Suppressor macrophage (primary cell): ENCODE measurements around the gene RNF4.
A peak's percentile ranks its signal among the peaks of the same experiment; 100 is the strongest.
"Not testable (repeated sequence)": the region's sequence is repeated elsewhere in the genome, so short reads cannot be mapped to it uniquely, and the experiment has no call there.

Source experiments
- DNase-seq, 4 experiments: peaks; one replicate each; pipeline ENCODE4 v3.0.0-alpha.2; 2020 to 2022

The RNF4 gene

DNA sequence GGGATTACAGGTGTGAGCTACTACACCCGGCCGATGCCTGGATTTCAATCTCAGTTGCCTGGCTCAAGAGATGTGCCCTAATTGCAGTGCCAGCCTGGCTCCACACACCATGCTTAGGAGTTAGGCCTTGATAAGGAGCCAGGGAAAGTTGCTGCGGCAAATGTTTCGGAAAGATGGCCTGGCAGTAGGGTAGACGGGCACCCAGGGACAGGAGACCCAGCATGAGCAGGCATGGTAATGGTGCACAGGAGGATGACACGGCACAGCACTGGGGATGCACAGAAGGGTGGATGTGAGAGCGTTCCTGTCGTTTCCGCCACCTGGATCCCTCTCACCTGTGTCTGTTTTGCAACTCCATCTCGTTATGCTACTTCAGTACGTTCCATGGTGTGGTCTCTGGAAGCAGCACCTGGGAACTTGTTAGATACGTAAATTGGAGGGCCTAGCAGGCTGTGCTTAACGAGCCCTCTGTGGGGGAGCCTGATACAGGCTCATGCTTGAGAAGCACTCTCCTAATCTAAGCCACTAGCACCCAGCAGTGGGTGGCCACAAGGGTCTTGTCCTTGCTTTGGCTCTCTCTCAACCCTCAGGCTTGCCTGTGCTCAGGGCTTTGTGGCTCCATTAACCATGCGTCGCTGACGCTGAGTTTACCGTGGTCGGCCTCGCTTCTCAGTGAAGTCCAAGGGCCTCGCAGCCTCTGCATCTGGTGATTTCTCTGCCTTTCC, 20.3 kb downstream of the RNF4 start:
- no peak for DNase-seq

GRCh38 chr4:2489841-2490552, 21.1 kb downstream of the RNF4 start:
- peak; percentile 11 to 52 (median 36) for DNase-seq

DNA sequence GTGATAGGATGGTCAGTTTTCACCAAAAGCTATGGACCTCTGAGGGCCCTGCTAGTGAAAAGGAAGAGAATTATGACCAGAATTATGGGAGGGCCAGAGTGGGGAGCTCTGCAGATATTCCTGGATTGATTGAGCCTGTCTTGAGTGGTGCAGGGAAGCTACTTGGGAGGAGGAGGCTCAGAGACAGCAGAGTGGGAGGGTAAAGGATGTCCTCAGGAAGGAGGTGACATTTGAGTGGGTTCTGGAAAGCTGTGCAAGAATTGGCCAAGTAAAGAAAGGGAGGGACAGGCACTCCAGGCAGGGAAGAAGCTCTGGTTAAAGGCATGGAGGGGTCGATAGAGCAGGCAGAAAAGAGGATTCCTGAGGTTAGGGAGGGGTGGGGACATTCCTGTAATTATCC, 24.1 kb downstream of the RNF4 start:
- peak in 2 of 4 experiments; percentile 20 to 41 for DNase-seq

DNA sequence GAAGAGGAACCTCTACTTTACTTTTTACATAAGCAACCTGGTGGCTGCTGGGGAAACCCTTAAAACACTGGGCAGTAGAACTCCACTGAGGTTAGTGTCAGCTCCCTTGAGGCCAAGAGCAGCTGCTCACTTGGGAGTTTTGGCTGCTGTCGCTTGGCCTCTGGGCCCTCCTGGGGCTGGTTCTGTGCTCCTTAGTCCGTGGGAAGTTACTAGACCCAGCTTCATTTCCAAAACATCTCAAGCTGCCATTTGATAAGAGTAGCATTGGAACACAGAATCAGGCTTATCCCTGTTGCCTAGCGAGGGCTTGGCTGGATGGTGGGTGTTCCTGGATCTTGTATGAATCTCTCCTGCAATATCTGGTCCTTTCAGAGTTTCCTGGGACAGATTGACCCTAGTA, 26.1 kb downstream of the RNF4 start:
- DNase-seq = no peak

GRCh38 chr4:2497324-2497723, 28.4 kb downstream of the RNF4 start:
- peak; percentile 14 to 30 (median 20) for DNase-seq

DNA sequence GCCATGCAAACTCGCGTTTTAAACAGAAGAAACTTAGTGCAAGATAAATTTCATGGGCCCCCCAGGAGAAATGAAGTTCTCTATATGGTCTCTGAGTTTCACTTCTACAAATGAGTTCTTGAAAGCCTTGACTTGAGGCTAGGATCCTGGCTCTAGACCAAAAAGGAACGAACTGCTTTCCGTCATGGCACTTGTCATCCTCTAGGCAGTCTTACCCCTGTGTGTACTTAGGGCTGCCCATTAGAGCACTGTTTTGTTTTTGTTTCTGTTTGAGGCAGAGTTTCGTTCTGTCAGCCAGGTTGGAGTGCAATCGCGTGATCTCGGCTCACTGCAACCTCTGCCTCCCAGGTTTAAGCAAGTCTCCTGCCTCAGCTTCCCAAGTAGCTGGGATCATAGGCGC, 29.0 kb downstream of the RNF4 start:
- DNase-seq = peak; percentile 80 to 91 (median 87)

- DNase-seq = no peak
These were observed 31.6 kb downstream of the RNF4 start for GRCh38 chr4:2500547-2500946.

GRCh38 chr4:2501034-2501594, 32.2 kb downstream of the RNF4 start:
- DNase-seq = no peak

GRCh38 chr4:2503809-2504208, 34.9 kb downstream of the RNF4 start:
- DNase-seq = no peak

GRCh38 chr4:2507259-2507658, 38.4 kb downstream of the RNF4 start:
- DNase-seq = no peak

DNA sequence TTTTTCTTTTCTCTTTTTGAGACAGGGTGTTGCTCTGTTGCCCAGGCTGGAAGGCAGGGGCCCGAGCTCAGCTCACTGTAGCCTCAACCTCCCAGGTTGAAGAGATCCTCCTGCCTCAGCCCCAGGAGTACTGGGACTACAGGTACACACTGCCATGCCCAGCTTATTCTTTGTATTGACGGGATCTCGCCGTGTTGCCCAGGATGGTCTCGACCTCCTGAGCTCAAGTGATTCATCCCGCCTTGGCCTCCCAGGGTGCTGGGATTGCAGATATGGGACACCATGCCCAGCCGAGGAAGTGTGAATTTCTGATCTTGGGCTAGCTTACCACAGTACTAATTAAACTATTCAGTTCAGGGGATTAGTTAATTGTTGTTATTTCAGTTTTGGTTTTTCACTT, 38.9 kb downstream of the RNF4 start:
- DNase-seq = no peak

- no peak for DNase-seq
These were observed 41.7 kb downstream of the RNF4 start for GRCh38 chr4:2510351-2511259.

DNA sequence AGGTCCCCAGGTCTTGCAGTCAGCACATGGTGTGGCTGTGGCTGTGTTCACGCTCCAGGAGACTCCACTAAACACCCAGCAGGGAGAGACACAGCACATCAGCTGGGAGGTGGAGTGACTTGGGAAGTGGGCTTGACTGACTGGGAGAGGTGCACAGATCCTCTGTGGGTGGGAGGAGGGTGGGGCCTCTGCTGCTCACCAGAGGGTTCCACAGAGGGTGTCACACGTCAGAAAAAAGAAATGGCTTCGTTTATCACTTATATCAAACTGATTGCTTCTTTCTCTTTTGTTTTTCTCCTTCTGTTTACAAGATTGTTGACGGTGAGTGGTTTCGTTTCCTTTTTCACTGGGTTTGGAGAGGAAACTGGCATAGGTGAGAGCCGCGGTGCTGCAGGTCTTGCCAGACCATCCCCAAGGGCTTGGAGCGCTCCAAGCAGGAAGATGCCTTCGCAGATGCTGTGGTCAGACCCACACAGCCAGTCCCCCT, 42.8 kb downstream of the RNF4 start:
- DNase-seq = no peak

DNA sequence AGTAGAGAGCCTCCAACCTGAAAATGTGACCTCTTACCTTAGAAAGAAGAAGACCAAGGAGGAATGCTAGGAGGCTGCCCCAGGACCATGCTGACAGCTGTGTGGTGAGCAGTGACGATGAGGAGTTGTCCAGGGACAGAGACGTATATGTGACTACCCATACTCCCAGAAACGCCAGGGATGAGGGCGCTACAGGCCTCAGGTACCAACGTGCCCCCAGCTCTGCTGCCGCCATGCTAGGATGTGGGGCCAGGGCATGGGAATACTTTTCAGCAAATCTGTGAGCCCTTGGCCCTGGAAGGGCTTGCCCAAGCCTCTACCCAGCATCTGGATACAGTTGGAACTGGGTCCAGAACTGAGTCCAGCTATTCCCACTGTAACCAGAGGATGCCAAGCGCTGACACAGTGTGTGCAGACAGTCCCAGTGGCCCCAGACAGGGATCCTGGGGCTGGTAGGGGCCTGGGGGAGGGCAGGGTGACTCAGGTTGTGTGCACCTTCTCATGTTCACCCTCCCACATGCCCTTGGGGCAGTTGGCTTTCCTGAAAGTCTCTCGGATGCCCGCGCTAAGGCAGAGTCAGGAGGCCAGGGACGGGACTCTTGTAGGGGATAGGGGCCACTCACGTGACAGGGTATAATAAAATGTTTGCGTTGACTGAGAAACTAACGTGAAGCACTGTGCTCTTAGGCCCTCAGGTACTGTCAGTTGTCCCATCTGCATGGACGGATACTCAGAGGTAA, 43.7 kb downstream of the RNF4 start:
- DNase-seq = no peak

- DNase-seq = not testable (repeated sequence)
These were observed 45.3 kb downstream of the RNF4 start for GRCh38 chr4:2514193-2514592.

DNA sequence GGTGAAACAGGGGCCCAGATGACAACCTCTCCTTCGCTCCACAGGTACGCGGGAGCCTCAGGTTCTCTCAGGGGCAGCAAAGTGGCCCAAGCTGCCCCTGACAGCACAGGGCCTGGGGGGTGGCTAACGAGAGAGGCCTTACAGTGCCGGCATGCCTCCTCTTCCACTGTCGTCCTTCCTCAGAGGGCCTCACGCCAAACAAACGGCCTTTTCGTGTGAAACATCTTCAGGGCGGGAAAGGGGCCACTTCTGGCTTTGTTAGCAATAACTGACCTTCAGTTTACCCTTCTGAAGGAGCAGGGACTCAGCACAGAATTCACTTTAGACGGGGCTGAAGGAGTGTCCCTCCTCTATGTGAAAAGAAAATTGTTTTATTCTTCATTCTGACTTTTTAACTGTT, 46.0 kb downstream of the RNF4 start:
- DNase-seq = not testable (repeated sequence)

- DNase-seq = no peak
These were observed 47.1 kb downstream of the RNF4 start for GRCh38 chr4:2515830-2516550.

- no peak for DNase-seq
These were observed 47.7 kb downstream of the RNF4 start for GRCh38 chr4:2516635-2517034.

- DNase-seq = peak in 1 of 4 experiments; percentile 13
These were observed 57.7 kb downstream of the RNF4 start for GRCh38 chr4:2526559-2526958.

- DNase-seq = peak in 1 of 4 experiments; percentile 13
These were observed 66.0 kb downstream of the RNF4 start for GRCh38 chr4:2534904-2535375.
